VCaP (cell line): ENCODE data around the gene PAX4.

ENCODE experiments used
- H3K27ac ChIP-seq: fragments of 450-650 bp; 2 replicates; pipeline ENCODE4 v1.5.1; 2017
- CTCF ChIP-seq: fragments of 450-650 bp; conservative IDR thresholded peaks from 2 replicates; pipeline ENCODE4 v1.5.1; 2017; ENCODE audit warnings: mild to moderate bottlenecking, moderate library complexity

The PAX4 gene

GRCh38 chr7:127625331-127625730 lies 7.4 kb upstream of the PAX4 start:
- no peak for TF ChIP-seq CTCF
- no peak overlapping the region for H3K27ac ChIP-seq

GRCh38 chr7:127620406-127621233 lies 2.7 kb upstream of the PAX4 start:
- no peak for TF ChIP-seq CTCF
- no peak overlapping the region for H3K27ac ChIP-seq

- TF ChIP-seq CTCF: no peak
- H3K27ac ChIP-seq: no peak overlapping the region
These were observed 1.9 kb upstream of the PAX4 start for GRCh38 chr7:127619681-127620405.

- H3K27ac ChIP-seq: no peak overlapping the region
- TF ChIP-seq CTCF: no peak
These were observed 833 bp upstream of the PAX4 start for GRCh38 chr7:127618775-127619174.

- H3K27ac ChIP-seq: no peak overlapping the region
- TF ChIP-seq CTCF: no peak
These were observed 1.2 kb downstream of the PAX4 start for GRCh38 chr7:127616724-127617123.

- TF ChIP-seq CTCF: no peak
- H3K27ac ChIP-seq: no peak overlapping the region
These were observed 5.7 kb downstream of the PAX4 start for GRCh38 chr7:127612263-127612662.

- no peak for TF ChIP-seq CTCF
- no peak overlapping the region for H3K27ac ChIP-seq
These were observed 8.6 kb downstream of the PAX4 start for GRCh38 chr7:127609297-127609696.
